Measurements from ENCODE around the gene SLCO3A1. TPM values are rescaled to one million over a fixed set of nuclear protein-coding genes. Genes with fewer than 3 reads are reported as not detected.
A peak's percentile ranks its signal among the peaks of the same experiment; 100 is the strongest.

Gene SLCO3A1
- total RNA-seq, 1 experiment from 2014 or later = 37.8 TPM

DNA sequence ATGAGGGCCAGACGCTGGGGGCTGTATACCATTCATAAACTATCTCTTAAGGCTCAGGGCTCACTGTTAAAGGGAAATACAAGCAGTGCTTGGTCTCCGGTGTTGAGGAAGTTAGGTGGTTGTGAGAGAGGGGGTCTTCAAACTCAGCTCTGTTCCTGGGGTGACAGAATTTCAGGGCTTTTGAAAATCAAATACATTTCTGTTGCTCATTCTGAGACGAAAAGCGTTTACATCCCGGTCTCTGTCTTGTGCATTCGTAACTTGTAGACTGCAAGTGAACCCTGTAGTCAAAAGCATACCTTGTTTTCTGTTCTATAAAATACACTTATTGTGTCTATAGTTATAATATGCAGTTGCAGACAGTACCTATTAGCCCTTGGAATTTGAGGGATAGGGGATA lies 1.7 kb downstream of the SLCO3A1 start:
- Histone ChIP-seq H3K79me2 (ENCODE audit: low read depth) (peaks cover 72% of the 10 kb centered on the region), H2AFZ (no peak overlapping the region), H3K4me1 (replicated peaks; ENCODE audit: insufficient read depth) (peaks cover 59% of the 10 kb centered on the region), H3K9me3 (ENCODE audit: insufficient read depth, low read depth) (no peaks in the 10 kb centered on the region), H3K4me2 (peak overlapping the region; percentile 84), H3K27ac (peak overlapping the region; percentile 74), H3K36me3 (ENCODE audit: low read depth) (peaks cover 7% of the 10 kb centered on the region; the same call in 1 of the 2 replicates), H3F3A (ENCODE audit: insufficient read depth, low read depth) (peaks cover 17% of the 10 kb centered on the region; the same call in 1 of the 2 replicates), H3K9me2 (ENCODE audit: insufficient read depth) (no peaks in the 10 kb centered on the region), H3K27me3 (ENCODE audit: insufficient read depth, low read depth) (no peaks in the 10 kb centered on the region), H4K20me1 (ENCODE audit: insufficient read depth) (no peaks in the 10 kb centered on the region), H3K4me3 (peak overlapping the region; percentile 86)
- CTCF ChIA-PET = interaction anchor here (0.7 to 1.2 kb wide), 3 partner anchors 9 to 35 kb away, joined by 3 to 6 read pairs (median 3); no protein-coding TSS in a partner anchor
- BruUV-seq (replicated peaks) = no TSS peak
- TF ChIP-seq CTCF (conservative IDR thresholded peaks at IDR 0.05) = no peak
- TF ChIP-seq EZH2 (IDR thresholded peaks at IDR 0.05; ENCODE audit: low read depth) = no peak
- intact Hi-C loops (cut with micrococcal nuclease; ENCODE audit: unreplicated experiment) = loop anchor here (10.0 kb wide), 1 partner anchor 120 kb away; no protein-coding TSS in a partner anchor
- no peak for DNase-seq
- POLR2A ChIA-PET (ENCODE audit: unreplicated experiment) = interaction anchor here (0.7 kb wide), 1 partner anchor 229 kb away, joined by 3 read pairs; no protein-coding TSS in a partner anchor

DNA sequence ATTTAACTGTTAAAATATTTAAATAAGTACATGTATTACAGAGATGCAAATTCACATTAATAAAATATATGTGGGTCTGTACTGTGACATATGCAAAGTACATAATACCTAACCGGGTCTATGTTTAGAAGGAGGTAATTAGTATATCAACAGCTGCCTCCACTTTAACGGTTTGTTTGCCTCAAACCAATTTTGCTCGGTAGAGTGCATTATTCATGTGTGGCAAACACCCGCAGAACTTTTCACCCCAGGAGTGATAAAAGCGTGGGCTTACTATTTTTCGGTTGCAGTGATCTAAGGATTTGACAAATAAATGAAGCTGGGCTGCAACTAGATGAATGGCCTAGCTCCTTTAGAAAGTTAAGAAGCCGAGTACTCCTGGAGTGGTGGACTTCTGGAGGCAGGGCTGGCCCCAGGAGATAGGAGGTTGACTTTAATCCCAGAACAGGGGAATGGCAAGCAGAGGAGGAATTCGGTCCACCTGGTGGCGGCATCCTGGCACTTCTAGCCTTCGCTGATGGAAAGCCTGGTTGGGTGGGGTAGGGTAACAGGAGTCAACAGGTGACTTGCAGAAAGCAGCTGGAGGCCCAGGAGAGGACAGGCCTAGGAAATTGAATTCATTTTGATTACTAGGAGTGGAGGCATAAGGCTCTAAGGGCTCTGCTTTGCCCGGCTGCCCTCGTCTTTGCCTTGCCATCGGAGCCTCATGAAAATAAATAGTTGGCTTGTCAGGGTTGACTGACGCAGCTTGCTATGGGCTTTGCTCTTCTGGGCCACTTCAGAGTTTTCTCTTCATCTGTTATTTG lies 2.4 kb downstream of the SLCO3A1 start:
- H3K9me2 ChIP-seq (ENCODE audit: insufficient read depth) = no peaks in the 10 kb centered on the region
- intact Hi-C loops (cut with micrococcal nuclease; ENCODE audit: unreplicated experiment) = loop anchor here (1.0 to 10.0 kb wide), 5 partner anchors 10 to 221 kb away; no protein-coding TSS in a partner anchor
- H3K79me2 ChIP-seq (ENCODE audit: low read depth) = peaks cover 78% of the 10 kb centered on the region
- no TSS peak for BruUV-seq (replicated peaks)
- H3K4me2 ChIP-seq = peak overlapping the region; percentile 84
- peaks cover 59% of the 10 kb centered on the region for H3K4me1 ChIP-seq (replicated peaks; ENCODE audit: insufficient read depth)
- no peaks in the 10 kb centered on the region for H3K27me3 ChIP-seq (ENCODE audit: insufficient read depth, low read depth)
- H3K4me3 ChIP-seq = peak overlapping the region; percentile 86
- H3F3A ChIP-seq (ENCODE audit: insufficient read depth, low read depth) = peaks cover 17% of the 10 kb centered on the region; the same call in 1 of the 2 replicates
- POLR2A ChIA-PET (ENCODE audit: unreplicated experiment) = interaction anchor here (0.6 kb wide), 1 partner anchor 87 kb away, joined by 3 read pairs; no protein-coding TSS in a partner anchor
- H3K27ac ChIP-seq = peak overlapping the region; percentile 74
- peak; percentile 75 to 79 for DNase-seq
- TF ChIP-seq EZH2 (IDR thresholded peaks at IDR 0.05; ENCODE audit: low read depth) (no peak), CTCF (conservative IDR thresholded peaks at IDR 0.05) (peak; percentile 66)
- CTCF ChIA-PET = interaction anchor here (0.6 to 1.2 kb wide), 6 partner anchors 8 to 149 kb away, joined by 3 to 6 read pairs (median 3); no protein-coding TSS in a partner anchor
- no peak overlapping the region for H2AFZ ChIP-seq
- H3K36me3 ChIP-seq (ENCODE audit: low read depth) = peaks cover 7% of the 10 kb centered on the region; the same call in 1 of the 2 replicates
- H4K20me1 ChIP-seq (ENCODE audit: insufficient read depth) = no peaks in the 10 kb centered on the region
- H3K9me3 ChIP-seq (ENCODE audit: insufficient read depth, low read depth) = no peaks in the 10 kb centered on the region

DNA sequence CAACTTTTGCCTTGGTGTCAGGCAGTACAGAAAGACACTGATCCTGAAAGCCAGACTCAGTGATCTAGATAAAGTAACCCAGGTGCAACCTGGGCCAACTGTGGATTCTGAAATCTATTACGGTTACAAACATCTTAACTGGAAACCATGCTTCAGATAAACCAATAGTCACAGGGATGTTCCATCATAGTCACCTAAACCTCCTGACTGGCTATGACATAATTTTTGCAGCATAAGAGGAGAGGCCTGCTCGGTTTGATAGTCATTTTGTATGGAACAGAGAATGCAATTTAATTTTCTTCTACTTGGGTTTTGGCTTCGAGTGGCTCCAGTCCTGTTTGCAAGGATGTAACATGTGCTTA lies 3.7 kb downstream of the SLCO3A1 start:
- Histone ChIP-seq H3F3A (ENCODE audit: insufficient read depth, low read depth) (peaks cover 17% of the 10 kb centered on the region; the same call in 1 of the 2 replicates), H2AFZ (no peak overlapping the region), H3K4me1 (replicated peaks; ENCODE audit: insufficient read depth) (peaks cover 57% of the 10 kb centered on the region), H3K27ac (peak overlapping the region; percentile 74), H3K9me2 (ENCODE audit: insufficient read depth) (no peaks in the 10 kb centered on the region), H3K4me2 (peak overlapping the region; percentile 84), H4K20me1 (ENCODE audit: insufficient read depth) (no peaks in the 10 kb centered on the region), H3K79me2 (ENCODE audit: low read depth) (peaks cover 79% of the 10 kb centered on the region), H3K27me3 (ENCODE audit: insufficient read depth, low read depth) (no peaks in the 10 kb centered on the region), H3K4me3 (no peak overlapping the region), H3K9me3 (ENCODE audit: insufficient read depth, low read depth) (no peaks in the 10 kb centered on the region), H3K36me3 (ENCODE audit: low read depth) (peaks cover 7% of the 10 kb centered on the region; the same call in 1 of the 2 replicates)
- BruUV-seq (replicated peaks) = no TSS peak
- CTCF ChIA-PET = no interaction called here
- TF ChIP-seq EZH2 (IDR thresholded peaks at IDR 0.05; ENCODE audit: low read depth) (no peak), CTCF (conservative IDR thresholded peaks at IDR 0.05) (no peak)
- DNase-seq = no peak
- POLR2A ChIA-PET (ENCODE audit: unreplicated experiment) = no interaction called here
- intact Hi-C loops (cut with micrococcal nuclease; ENCODE audit: unreplicated experiment) = loop anchor here (2.0 to 10.0 kb wide), 2 partner anchors 34 to 118 kb away; no protein-coding TSS in a partner anchor

Measured in PC-9 (cell line).